Measurements from ENCODE around the gene TMOD2.

The TMOD2 gene

DNA sequence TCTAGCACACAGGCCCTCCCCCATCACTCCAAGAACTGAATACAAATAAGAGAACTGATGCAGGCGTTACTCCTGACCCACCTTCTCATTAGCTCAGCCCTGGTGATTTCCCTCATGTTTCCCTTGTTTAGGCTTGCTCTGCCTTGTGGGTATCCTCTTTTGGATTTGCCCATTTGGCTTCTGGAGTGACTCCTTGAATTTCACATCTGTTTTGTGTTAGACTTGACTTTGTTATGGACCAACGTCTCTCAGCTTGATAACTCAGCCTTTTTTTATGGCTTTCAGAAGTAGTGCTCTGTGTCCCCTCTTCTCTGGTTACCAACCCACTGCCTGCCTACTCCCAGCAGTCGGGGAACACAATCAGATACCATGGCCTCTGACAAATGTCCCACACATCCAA is 66.8 kb downstream of the TMOD2 start:
- no peak for DNase-seq (ENCODE audit: low spot score)

DNA sequence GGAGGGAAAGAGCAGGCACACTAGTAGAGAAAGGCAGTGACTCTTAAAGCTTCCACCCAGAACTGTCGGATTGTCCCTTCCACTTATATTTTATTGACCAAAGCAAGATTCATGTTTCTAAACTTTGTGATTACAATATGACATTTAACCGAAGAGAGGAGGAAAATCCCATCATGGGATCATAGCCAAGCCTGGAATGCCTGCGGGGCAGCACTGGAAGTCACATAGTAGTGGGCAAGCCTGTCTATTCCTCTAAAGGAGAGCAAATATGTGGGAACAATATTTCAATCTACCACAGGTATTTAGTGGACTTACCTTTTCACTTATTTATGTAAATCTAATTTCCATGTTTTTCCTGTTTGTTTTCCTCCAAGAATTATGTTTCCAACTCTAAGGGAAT is 74.3 kb downstream of the TMOD2 start:
- no peak for DNase-seq (ENCODE audit: low spot score)

DNA sequence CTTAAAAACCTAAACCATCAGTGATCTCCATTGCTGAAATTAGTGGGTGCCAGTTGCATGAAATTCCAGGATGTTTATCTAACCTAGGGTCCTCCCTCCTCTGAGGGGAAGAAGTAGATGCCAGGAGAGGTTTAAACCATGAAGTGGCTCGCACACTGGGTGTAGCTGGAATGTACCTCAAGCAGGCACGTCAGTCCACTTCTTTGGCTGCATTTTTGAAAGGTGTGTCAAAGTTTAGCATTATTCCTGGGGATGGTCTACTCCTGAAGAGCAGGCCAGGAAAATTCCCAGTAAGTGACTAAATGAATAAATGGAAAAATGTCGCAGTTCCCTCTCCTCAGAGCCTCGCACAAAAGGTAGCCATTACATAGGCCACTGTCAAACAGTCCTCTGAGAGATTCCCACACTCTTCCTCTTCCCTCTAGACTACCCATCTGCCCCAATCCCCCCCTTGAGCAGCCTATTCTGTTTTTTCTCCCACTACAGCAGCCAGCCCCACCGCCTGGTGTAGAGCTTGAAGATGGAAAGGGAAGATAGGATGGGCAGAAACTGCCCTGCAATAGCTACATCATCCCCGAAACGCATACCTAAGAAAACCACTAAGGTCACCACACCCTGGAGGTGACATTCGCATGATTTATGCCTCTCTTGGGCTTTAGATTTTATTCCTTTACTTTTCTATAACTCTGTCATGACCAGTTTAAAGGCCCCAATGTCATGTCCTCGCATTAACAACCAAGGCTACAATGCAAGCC is 77.4 kb downstream of the TMOD2 start:
- no peak for DNase-seq (ENCODE audit: low spot score)

DNA sequence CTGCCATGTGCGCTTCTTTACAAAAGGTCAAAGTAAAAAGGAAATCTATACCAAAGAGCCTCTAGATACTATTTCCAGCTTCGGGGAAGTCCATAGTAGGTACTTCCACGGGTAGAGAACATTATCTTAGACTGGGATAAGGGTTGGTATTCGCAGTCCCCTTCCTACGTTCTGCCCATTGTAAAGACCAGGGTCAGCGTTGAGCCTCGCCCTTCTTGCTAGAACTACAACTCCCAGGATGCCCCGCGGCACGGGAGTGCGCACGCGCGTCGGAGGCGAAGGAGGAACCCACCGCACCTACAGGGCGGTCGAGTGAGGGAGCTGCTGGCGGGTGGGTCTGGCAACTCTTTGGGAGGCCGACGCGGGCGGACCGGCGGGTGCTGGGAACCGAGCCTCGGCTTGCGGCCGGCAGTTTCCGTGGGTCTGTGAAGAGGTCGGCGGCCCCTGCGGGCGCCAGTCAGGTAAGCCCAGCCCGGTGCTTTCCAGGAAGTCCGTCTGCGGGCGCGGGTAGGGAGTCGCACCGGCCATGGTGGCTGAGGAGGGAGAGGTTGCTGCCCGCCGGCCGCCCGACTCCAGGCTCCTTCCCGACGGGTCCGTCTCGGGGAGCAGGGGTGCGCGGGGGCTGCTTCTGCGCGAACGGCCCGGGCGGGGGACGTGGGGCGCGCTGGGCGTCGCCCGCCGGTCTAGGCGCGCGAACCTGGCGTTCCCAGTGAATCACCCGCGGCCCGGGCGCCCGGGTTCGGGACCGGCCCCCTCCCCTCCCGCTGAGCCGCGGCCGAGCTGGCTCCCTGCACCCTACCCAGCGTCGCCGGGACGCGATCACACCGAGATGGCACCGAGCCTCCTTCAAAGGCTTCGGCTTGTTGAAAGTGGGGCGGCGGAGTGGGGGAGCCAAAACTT is 78.2 kb downstream of the TMOD2 start, which contains the start of gene TMOD3:
Gene TMOD3 (plus strand): TSS at position 278 of the 900 bp plus-strand sequence. CDS start 33,232 bp downstream, outside the sequence.
- peak; percentile 88 for DNase-seq (ENCODE audit: low spot score)

DNA sequence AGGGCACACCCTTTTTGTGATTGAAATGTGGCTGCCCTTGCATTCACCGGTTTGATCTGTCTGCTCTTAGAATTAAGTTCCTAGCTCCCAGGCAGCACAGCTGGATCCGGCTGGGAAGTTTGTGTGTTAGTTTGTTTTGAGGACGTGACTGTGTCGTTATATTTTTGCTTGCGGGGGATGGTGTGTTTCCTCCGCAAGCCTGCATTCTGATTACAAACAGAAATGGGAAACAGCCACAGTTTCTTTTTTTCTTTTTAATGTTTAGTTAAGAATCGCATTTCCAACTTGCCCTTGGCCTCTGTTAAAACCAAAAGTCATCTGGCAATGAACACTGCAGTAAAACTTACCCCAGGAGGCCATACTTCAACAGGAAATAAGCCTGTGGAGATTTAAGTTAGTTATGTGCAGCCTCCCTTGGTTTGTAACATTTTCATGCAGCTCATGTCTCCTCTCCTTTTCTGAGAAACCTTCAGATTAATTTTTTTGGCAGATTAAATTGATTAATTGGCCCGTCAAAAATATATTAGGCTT is 78.9 kb downstream of the TMOD2 start:
- peak; percentile 39 for DNase-seq (ENCODE audit: low spot score)

DNA sequence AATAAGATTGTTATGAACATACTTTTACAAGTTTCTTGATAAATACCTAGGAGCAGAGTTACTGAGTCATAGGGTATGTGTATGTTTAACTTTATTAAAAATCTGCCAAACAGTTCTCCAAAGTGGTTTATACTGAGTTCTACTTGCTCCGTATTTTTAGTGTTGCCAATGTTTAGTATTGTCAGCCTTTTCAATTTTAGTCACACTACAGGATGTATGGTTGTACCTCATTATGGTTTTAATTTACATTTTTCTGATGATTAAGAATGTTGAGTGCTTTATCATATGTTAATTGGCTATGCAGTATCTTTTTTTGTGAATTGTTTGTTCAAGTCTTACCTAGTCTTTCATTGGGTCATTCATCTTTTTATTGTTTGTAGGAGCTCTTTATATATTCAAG is 82.4 kb downstream of the TMOD2 start:
- no peak for DNase-seq (ENCODE audit: low spot score)

DNA sequence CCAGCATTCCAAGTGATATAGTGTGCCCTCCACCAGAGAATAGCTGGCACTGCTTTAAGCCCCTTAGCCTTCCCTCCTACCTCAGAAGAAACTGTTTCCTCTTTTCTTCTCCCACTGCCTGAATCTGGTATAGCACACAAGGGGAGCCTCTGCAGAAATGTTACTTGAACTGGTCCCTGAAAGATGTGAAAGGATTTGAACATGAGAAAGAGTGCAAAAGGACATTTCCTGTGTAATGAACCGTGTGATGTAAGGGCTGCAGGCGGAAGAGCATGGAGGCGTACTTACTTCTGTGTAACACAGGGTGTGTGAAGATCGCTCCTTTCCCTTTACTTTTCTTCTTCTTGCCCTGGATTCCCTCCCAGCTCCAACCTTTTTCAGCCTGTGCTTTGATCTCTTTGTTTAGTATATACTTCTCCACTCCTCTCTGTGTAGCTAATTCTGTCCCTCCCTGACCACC is 86.4 kb downstream of the TMOD2 start:
- no peak for DNase-seq (ENCODE audit: low spot score)

DNA sequence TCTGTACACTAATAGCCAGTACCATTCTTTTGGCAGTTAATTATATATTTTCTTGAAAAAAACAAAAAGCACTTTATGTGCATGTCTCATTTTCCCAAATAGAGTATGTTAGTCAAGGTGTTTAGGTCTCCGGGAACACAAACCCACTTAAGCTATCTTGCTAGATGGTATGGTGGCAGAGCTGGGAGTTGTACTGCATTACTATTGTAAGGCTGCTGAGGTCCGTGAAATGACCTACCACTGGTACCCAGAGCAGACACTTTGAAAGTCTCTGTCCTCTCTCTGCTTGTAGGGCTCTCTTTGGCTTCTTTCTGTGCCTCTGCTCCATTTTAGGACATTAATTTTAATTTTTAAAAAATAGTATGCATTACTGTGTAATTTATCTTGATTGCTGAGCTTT is 86.9 kb downstream of the TMOD2 start:
- no peak for DNase-seq (ENCODE audit: low spot score)

DNA sequence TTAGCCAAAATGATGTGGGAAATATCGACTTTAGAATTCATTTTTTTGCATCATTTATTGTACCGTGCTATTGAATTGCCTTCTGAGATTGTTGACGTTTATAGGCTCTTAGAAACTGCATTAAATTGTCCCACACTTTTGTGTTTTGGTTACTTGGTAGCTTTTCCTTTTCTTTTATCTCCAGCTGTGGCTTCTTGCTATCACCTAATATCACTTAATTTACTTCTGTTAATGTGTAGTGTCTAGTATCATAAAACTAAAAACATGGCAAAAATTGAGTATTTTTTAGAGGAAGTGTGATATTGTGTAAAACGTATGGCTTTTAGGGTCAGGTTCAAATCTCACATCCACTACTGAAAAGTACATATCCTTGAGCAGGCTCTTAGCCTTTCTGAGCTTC is 89.3 kb downstream of the TMOD2 start:
- no peak for DNase-seq (ENCODE audit: low spot score)

DNA sequence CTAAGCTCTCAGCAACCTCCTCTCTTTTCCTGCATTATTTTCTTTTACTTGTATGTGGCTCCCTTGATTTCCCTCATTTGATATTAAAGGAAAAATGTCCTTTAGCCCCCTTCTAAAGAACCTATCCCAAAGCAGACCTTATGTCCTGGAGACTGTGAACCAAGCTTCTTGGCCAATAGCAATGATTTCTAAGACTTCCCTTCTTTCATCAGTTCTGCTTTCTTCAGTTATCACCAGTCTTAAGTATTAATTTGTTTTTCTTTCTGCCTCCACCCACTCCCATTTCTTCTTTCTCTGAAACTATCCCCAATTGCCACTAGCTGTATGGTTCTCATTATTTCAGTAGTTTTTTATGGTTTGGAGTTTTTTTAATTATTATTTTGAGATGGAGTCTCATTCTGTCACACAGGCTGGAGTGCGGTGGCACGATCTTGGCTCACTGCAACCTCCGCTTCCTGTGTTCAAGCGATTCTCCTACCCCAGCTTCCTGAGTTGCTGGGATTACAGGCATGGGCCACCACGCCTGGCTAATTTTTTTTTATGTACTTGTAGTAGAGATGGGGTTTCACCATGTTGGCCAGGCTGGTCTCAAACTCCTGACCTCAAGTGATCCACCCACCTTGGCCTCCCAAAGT is 90.1 kb downstream of the TMOD2 start:
- DNase-seq (ENCODE audit: low spot score) = no peak

DNA sequence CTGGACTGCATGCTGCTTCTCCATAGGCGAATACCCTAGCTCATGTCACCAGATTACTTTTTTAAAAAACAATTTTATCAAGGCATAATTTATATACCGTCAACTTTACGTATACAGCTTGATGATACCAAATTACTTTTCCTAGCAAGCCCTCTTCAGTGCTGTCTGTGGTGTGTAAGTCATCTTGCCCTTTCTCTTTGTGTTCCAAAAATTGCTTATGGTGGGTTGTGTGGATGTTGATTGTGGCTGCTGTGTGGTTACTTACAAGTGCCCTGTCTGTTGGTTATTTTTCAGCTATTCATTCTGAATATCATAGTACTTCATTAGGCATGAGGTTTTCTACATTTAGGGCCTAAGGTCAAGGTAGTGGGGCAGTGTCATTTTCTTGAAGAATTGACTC is 90.9 kb downstream of the TMOD2 start:
- DNase-seq (ENCODE audit: low spot score) = no peak

DNA sequence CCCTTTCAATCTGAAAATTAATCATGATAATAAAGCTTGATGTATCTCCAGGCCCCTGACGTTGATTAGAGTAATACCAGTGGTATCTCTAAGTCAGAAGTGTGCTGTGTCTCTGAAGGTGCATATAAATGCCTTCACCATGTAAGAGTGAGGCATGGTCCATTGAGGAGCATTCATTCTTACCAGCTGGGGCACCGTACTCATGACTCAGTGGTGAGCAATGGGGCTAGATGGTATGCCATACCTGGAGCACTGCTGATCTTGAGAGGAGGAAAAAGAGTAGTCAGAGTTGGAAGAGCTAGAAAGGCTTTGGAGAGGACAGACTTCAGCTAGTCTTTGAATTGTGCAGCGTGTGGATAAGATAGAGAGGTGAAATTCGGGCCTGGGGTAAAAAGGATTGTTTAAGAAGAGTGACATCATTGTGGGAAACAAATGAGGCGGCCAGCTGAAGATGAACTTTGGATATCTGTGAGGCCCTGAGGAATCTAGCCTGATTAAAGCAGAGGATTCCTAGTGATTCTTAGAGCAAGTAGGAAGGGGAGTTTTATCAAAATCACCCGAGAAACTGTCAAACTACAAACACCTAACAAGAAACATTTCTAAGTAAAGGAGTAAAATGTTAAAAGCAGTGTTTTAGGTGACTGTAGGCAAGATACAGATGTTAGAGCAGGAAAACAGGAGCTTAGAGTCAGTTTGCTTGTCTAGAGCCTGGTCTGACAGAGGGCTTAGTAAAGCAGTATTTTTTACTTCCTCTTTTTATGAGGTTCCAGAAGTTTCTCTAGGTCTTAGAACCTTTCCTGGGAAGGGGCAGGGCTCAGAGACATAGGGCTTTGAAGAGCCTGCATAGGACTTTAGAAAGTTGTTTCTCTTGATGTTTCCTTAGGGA is 91.7 kb downstream of the TMOD2 start:
- no peak for DNase-seq (ENCODE audit: low spot score)

DNA sequence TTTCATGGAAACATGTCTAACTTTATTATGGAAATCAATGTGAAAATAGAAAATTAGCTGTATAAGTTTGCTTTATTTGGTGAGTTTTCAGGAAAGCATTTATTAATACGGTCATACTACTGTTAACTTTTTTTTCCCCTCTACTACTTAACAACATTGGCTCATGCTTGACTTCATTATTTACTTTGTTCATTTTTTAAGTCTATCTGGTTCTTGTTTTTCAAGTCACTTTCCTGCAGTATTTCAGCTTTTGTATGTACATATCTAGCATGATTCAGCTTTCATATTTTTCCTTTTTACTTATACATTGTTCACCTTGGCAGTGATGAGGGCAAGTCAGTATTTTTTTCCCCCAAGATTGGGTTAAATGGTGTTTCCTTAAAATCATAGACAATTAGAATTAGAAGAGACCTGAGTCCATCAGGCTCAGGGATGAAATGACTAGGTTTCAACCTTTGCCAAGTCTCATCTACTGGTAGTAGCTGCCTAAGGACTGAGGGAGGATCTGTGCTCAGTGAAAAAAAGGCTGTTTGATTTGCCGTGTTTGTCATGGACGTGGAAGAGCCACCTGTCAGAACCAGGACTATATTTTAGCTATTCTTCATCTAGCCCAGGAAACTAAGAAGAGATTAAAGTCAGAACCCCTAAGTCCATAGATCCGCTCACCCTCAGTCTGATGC is 93.5 kb downstream of the TMOD2 start:
- no peak for DNase-seq (ENCODE audit: low spot score)

DNA sequence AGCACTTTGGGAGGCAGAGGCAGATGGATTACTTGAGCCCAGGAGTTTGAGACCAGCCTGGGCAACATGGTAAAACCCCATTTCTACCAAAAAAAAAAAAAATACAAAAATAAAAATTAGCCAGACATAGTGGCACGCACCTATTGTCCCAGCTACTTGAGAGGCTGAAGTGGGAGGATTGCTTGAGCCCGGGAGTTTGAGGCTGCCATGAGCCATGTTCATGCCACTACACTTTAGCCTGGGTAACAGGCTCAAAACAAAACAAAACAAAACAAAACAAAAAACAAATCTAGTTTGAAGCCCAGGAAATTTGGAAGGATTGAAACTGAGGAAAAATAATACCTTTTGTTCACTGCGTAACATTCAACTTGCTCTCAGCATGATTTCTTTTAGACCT is 94.7 kb downstream of the TMOD2 start:
- no peak for DNase-seq (ENCODE audit: low spot score)

DNA sequence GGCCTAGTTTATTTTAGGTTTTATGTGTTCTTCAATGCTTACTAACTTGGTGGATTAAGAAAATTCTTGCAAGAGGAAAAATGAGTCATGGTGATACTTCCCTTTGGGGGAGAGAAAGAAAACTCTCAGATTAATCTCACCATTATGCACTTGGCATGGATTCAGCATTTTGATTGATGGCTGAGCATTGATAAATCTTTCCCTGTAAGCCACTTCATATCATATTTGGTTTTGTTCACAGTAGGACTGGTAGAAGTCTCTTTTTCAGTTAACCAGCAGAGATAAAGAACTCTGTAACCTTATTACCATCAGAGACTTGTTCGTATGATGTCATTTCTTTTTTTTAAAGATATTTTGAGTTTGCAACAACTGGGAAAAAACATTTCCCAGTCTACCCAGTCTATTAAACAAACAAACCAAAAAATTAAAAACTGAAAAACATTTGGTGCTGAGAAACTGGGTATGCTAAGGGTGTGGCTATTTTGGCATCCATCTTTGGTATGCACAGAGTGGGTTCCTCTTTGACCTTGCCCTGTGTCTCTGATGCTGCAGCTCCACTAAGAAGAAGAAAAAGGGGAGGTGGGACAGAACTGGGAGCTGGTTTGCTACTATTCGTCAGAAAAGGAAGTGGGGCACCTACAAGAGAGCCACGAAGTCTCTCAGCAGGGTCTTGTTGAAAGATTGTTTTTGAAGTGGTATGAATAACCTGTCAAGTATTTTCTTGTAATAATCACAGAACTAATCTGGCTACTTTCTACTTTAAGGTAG is 95.2 kb downstream of the TMOD2 start:
- DNase-seq (ENCODE audit: low spot score) = peak; percentile 58

DNA sequence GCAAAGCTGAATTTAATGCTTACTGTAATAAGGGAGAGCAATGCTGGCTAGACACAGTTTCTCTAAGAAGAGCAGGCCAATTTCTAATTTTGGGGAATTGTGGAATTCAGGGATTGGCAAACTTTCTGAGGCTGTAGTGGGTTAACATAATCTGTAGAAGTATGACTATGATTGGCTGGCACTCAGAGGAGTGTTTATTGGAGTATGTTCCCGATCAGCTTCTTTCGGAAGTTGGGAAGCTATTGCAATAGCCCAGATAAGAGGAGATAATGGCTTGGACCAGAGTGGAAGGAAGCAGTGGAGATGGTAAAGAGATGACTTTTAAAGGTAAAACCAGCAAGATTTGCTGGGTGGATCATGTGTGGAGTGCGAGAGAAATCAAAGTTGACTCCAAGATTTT is 97.4 kb downstream of the TMOD2 start:
- no peak for DNase-seq (ENCODE audit: low spot score)

DNA sequence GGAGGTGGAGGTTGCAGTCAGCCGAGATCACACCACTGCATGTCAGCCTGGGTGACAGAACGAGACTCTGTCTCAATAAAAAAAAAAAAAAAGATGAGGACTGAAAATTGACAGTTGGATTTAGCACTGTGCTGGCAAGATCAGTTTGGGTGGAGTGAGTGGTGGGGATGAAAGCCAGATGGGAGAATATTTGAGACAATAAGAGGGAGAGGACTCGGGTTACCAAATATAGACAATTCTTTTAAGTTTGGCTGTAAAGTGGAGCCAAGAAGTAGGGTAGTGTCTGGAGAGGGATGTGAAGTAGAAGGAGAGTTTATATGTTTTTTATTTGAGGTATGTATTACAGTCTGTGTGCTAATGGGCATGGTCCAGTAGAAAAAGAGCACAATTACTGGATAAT is 98.5 kb downstream of the TMOD2 start:
- no peak for DNase-seq (ENCODE audit: low spot score)

DNA sequence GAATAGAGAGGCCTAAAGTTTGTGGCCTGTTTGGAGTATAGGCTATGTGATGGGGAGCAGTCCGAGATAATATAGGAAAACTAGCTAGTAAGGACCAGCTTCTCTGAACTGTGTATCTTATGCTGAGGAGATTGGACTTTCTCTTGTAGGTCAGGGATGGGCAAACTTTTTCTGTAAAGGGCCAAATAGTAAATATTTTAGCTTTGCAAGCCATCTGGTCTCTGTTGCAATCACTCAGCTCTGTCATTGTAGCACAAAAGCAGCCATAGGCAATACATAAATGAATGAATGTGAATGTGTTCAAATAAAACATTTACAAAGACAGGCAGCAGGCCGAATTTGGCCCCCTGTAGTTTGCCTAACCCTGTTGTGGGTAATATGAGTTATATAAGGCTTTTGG is 102.6 kb downstream of the TMOD2 start:
- no peak for DNase-seq (ENCODE audit: low spot score)

DNA sequence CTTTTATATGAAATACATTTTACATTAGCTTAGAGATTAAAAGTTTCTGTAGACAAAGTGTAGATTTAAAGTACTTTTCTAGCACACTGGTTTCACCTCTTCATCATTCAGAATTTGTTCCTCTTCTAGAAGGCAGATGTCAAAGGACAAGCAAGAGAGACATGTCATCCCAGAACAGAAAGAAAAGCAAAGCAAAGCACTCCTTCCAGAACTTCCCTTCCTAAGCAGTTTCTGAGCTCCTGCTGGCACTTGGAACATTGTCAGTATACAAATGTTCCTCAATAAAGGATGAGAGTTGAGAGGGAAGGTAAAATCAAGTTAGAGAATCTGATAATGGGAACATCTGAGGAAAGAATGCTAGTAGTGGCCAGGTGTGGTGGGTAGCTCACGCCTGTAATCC is 104.2 kb downstream of the TMOD2 start:
- no peak for DNase-seq (ENCODE audit: low spot score)
